ENCODE measurements around the gene PLXNA2. TPM values are rescaled to one million over a fixed set of nuclear protein-coding genes. Genes with fewer than 3 reads are reported as not detected.

PLXNA2 gene
- polyA plus RNA-seq, 2 of the 4 experiments (the other 2 are of a cell fraction), result 0.36 to 0.87 TPM

- DNase-seq (ENCODE audit: low read depth in 1 of 2, low spot score in 1 of 2) (no peak), FAIRE-seq (no peak), ATAC-seq (no peak)
- no peak for TF ChIP-seq CBX2 (IDR thresholded peaks at IDR 0.05; ENCODE audit: borderline replicate concordance, low read depth)
- TF ChIP-seq RAD21 (conservative IDR thresholded peaks at IDR 0.05 in 1 of 2, IDR thresholded peaks at IDR 0.05 in 1 of 2), result no peak
- TF ChIP-seq ATOH8 (CRISPR knock-in tag; IDR thresholded peaks at IDR 0.05; ENCODE audit: low read depth), result no peak
- no peak for TF ChIP-seq NR3C1 (IDR thresholded peaks at IDR 0.05)
- no peak for TF ChIP-seq REST (IDR thresholded peaks at IDR 0.05)
- no peak for TF ChIP-seq ESRRA (IDR thresholded peaks at IDR 0.05; ENCODE audit: borderline replicate concordance, low read length)
- WGBS (ENCODE audit: missing lambda C conversion rate), result 77% methylated on average over 5 of the region's 5 CpGs
- no peaks in the 10 kb centered on the region for H3K9me3 ChIP-seq
- no peak overlapping the region for H3K4me3 ChIP-seq
- POLR2A ChIA-PET, result no interaction called here
- H3K4me2 ChIP-seq, result peak overlapping the region; percentile 13
- peaks cover 13% of the 10 kb centered on the region for H3K4me1 ChIP-seq
- H3K27ac ChIP-seq, result 0 out of 6 replicates have a peak overlapping the region, but pooled peaks of 1 of the 2 experiments have one; percentile 42
- CTCF ChIA-PET, result interaction anchor here (1.3 kb wide), 1 partner anchor 23 kb away, joined by 4 read pairs; no protein-coding TSS in a partner anchor
Observed at GRCh38 chr1:208108646-208109330, 135.4 kb downstream of the PLXNA2 start.

- FAIRE-seq (no peak), DNase-seq (ENCODE audit: low read depth in 1 of 2, low spot score in 1 of 2) (peak in 1 of 2 experiments; percentile 9), ATAC-seq (peak; percentile 27 to 49; a peak in 2 of 6 replicates)
- Histone ChIP-seq H3K4me1 (peaks cover 13% of the 10 kb centered on the region), H3K4me2 (peak overlapping the region; percentile 13), H3K27ac (0 out of 6 replicates have a peak overlapping the region, but pooled peaks of 1 of the 2 experiments have one; percentile 42), H3K9me3 (no peaks in the 10 kb centered on the region), H3K4me3 (no peak overlapping the region)
- 52% methylated on average over 2 of the region's 2 CpGs for WGBS (ENCODE audit: missing lambda C conversion rate)
- ChIA-PET CTCF (interaction anchor here (1.3 kb wide), 1 partner anchor 23 kb away, joined by 4 read pairs; no protein-coding TSS in a partner anchor), POLR2A (no interaction called here)
- TF ChIP-seq POLR2A (IDR thresholded peaks at IDR 0.05; ENCODE audit: low read length), result no peak
- no peak for TF ChIP-seq CHD2 (IDR thresholded peaks at IDR 0.05; ENCODE audit: low read length, partially characterized antibody)
- no peak for TF ChIP-seq NFE2L2 (conservative IDR thresholded peaks at IDR 0.05; ENCODE audit: low read length)
- no peak for TF ChIP-seq BHLHE40 (IDR thresholded peaks at IDR 0.05; ENCODE audit: low read depth, low read length)
- TF ChIP-seq TP53 (CRISPR knock-in tag; IDR thresholded peaks at IDR 0.05), result no peak
- TF ChIP-seq NPAS2 (CRISPR knock-in tag; IDR thresholded peaks at IDR 0.05; ENCODE audit: borderline replicate concordance), result no peak
- no peak for TF ChIP-seq HOXA7 (CRISPR knock-in tag; IDR thresholded peaks at IDR 0.05)
- no peak for TF ChIP-seq PBX3 (IDR thresholded peaks at IDR 0.05)
- no peak for TF ChIP-seq ESRRA (IDR thresholded peaks at IDR 0.05; ENCODE audit: borderline replicate concordance, low read length)
- no peak for TF ChIP-seq FOXS1 (CRISPR knock-in tag; IDR thresholded peaks at IDR 0.05)
- no peak for TF ChIP-seq POLR2AphosphoS2 (conservative IDR thresholded peaks at IDR 0.05; ENCODE audit: low read length)
- TF ChIP-seq MAZ (IDR thresholded peaks at IDR 0.05; ENCODE audit: borderline replicate concordance, low read depth, low read length), result no peak
- no peak for TF ChIP-seq JUNB (IDR thresholded peaks at IDR 0.05)
- TF ChIP-seq CBX8 (IDR thresholded peaks at IDR 0.05), result no peak
- TF ChIP-seq HOXB13 (CRISPR knock-in tag; IDR thresholded peaks at IDR 0.05; ENCODE audit: low read depth), result no peak
Observed at GRCh38 chr1:208108213-208108608, 136.0 kb downstream of the PLXNA2 start.
